GM21526 (cell line): Measurements from ENCODE around the gene MIOX.
"Not testable (repeated sequence)": the region's sequence is repeated elsewhere in the genome, so short reads cannot be mapped to it uniquely, and the experiment has no call there.

Experiments used
- ATAC-seq: cut with Tn5 transposase; IDR thresholded peaks from one replicate; pipeline ENCODE4 v1.9.1; 2021; ENCODE audit warnings: moderate library complexity; ENCODE audit not compliant: unreplicated experiment, low FRiP score

The MIOX gene

GRCh38 chr22:50513175-50513574 lies 26.5 kb downstream of the MIOX start:
- no peak for ATAC-seq

- no peak for ATAC-seq
Measured at GRCh38 chr22:50516068-50516467, 29.4 kb downstream of the MIOX start.

GRCh38 chr22:50516891-50517290 lies 30.2 kb downstream of the MIOX start:
- no peak for ATAC-seq

- no peak for ATAC-seq
Measured at GRCh38 chr22:50517495-50518260, 31.0 kb downstream of the MIOX start.

GRCh38 chr22:50518606-50519005 lies 31.9 kb downstream of the MIOX start:
- no peak for ATAC-seq

GRCh38 chr22:50519151-50519550 lies 32.5 kb downstream of the MIOX start:
- ATAC-seq = no peak

- not testable (repeated sequence) for ATAC-seq
Measured at GRCh38 chr22:50520184-50520583, 33.5 kb downstream of the MIOX start.

- ATAC-seq = no peak
Measured at GRCh38 chr22:50520826-50521453, 34.3 kb downstream of the MIOX start.

- no peak for ATAC-seq
Measured at GRCh38 chr22:50521710-50522109, 35.1 kb downstream of the MIOX start.

GRCh38 chr22:50522208-50522805 lies 35.6 kb downstream of the MIOX start:
- no peak for ATAC-seq

- no peak for ATAC-seq
Measured at GRCh38 chr22:50522806-50523438, 36.3 kb downstream of the MIOX start.

- no peak for ATAC-seq
Measured at GRCh38 chr22:50523458-50523805, 36.8 kb downstream of the MIOX start.

- no peak for ATAC-seq
Measured at GRCh38 chr22:50523806-50524675, 37.4 kb downstream of the MIOX start.

- ATAC-seq = no peak
Measured at GRCh38 chr22:50524676-50525103, 38.0 kb downstream of the MIOX start.

- peak; percentile 36 for ATAC-seq
Measured at GRCh38 chr22:50525104-50525857, 38.6 kb downstream of the MIOX start, which contains the start of gene SCO2. Gene SCO2, minus strand, starts transcription at chr22:50525598. Its CDS starts 1,187 bp downstream, at chr22:50524411.

GRCh38 chr22:50525858-50526107 lies 39.1 kb downstream of the MIOX start:
- ATAC-seq = no peak

- peak; percentile 22 for ATAC-seq
Measured at GRCh38 chr22:50526108-50526833, 39.6 kb downstream of the MIOX start.

GRCh38 chr22:50526834-50527801 lies 40.5 kb downstream of the MIOX start:
- ATAC-seq = no peak
